ENCODE measurements around the gene TMEM101.
"Not testable (repeated sequence)": the region's sequence is repeated elsewhere in the genome, so short reads cannot be mapped to it uniquely, and the experiment has no call there.

Gene TMEM101

GRCh38 chr17:43975898-43976297 is 38.9 kb downstream of the TMEM101 start:
- no peak for DNase-seq (ENCODE audit: extremely low spot score)
- CTCF ChIA-PET = no interaction called here
- POLR2A ChIA-PET = no interaction called here
- TF ChIP-seq PKNOX1 (IDR thresholded peaks at IDR 0.05) (no peak), FOXM1 (IDR thresholded peaks at IDR 0.05; ENCODE audit: borderline replicate concordance) (no peak), FOXK2 (IDR thresholded peaks at IDR 0.05) (no peak), FOXA1 (IDR thresholded peaks at IDR 0.05) (no peak), L3MBTL2 (conservative IDR thresholded peaks at IDR 0.05) (no peak), SP1 (IDR thresholded peaks at IDR 0.05) (no peak), ELF4 (IDR thresholded peaks at IDR 0.05) (no peak), ZNF384 (IDR thresholded peaks at IDR 0.05) (no peak), TARDBP (IDR thresholded peaks at IDR 0.05) (no peak), BHLHE40 (IDR thresholded peaks at IDR 0.05; ENCODE audit: borderline replicate concordance) (no peak), NFRKB (IDR thresholded peaks at IDR 0.05) (no peak), LEF1 (IDR thresholded peaks at IDR 0.05; ENCODE audit: borderline replicate concordance) (no peak), ARNT (IDR thresholded peaks at IDR 0.05) (no peak), CTBP1 (IDR thresholded peaks at IDR 0.05; ENCODE audit: borderline replicate concordance) (no peak), HDGF (IDR thresholded peaks at IDR 0.05; ENCODE audit: borderline replicate concordance) (no peak)

- CTCF ChIA-PET = interaction anchor here (1.0 kb wide), 2 partner anchors 9 to 143 kb away, joined by 3 to 4 read pairs; no protein-coding TSS in a partner anchor
- POLR2A ChIA-PET = interaction anchor here (0.8 to 1.7 kb wide), 2 partner anchors 9 to 92 kb away, joined by 3 to 6 read pairs; partner anchors contain the start of gene LSM12
- TF ChIP-seq PKNOX1 (IDR thresholded peaks at IDR 0.05) (peak; percentile 63; the same call in 1 of the 2 replicates), L3MBTL2 (conservative IDR thresholded peaks at IDR 0.05) (no peak), TARDBP (IDR thresholded peaks at IDR 0.05) (no peak)
- no peak for DNase-seq (ENCODE audit: extremely low spot score)
Observed at GRCh38 chr17:43974382-43975266, 40.1 kb downstream of the TMEM101 start.

DNA sequence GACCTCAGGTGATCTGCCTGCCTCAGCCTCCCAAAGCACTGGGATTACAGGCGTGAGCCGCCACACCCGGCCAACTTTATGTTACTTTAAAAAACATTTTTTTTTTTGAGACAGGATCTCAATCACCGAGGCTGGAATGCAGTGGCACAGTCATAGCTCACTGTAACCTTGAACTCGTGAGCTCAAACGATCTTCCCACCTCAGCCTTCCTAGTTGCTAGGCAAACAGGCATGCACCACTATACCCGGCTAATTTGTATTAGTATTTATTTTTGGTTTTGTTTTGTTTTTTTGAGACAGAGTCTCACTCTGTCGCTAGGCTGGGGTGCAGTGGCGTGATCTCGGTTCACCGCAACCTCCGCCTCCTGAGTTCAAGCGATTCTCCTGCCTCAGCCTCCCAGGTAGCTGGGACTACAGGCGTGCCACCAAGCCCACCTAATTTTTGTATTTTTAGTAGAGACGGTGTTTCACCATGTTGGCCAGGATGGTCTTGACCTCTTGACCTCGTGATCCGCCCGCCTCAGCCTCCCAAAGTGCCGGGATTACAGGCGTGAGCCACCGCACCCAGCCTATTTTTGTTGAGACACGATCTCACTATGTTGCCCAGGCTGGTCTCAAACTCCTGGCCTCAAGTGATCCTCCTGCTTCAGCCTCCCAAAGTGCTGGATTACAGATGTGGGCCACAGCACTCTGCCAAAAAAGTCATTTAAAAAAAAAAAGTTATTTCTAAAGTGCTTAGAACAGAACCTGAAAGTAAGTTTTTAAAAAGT is 42.1 kb downstream of the TMEM101 start:
- POLR2A ChIA-PET; DNase-seq (ENCODE audit: extremely low spot score): not testable (repeated sequence)
- CTCF ChIA-PET = interaction anchor here (0.7 to 0.8 kb wide), 2 partner anchors 28 to 29 kb away, joined by 3 read pairs; no protein-coding TSS in a partner anchor

- CTCF ChIA-PET = interaction anchor here (0.6 to 0.8 kb wide), 2 partner anchors 28 to 69 kb away, joined by 3 read pairs; no protein-coding TSS in a partner anchor
- DNase-seq (ENCODE audit: extremely low spot score); POLR2A ChIA-PET: not testable (repeated sequence)
Observed at GRCh38 chr17:43971436-43971835, 43.3 kb downstream of the TMEM101 start.

- TF ChIP-seq LEF1 (IDR thresholded peaks at IDR 0.05; ENCODE audit: borderline replicate concordance) = no peak
- no peak for TF ChIP-seq FOXM1 (IDR thresholded peaks at IDR 0.05; ENCODE audit: borderline replicate concordance)
- TF ChIP-seq TARDBP (IDR thresholded peaks at IDR 0.05) = no peak
- no peak for TF ChIP-seq BHLHE40 (IDR thresholded peaks at IDR 0.05; ENCODE audit: borderline replicate concordance)
- no peak for TF ChIP-seq CTBP1 (IDR thresholded peaks at IDR 0.05; ENCODE audit: borderline replicate concordance)
- TF ChIP-seq ARNT (IDR thresholded peaks at IDR 0.05) = no peak
- no peak for TF ChIP-seq ZNF384 (IDR thresholded peaks at IDR 0.05)
- no peak for TF ChIP-seq SUZ12 (IDR thresholded peaks at IDR 0.05)
- TF ChIP-seq SP1 (IDR thresholded peaks at IDR 0.05) = no peak
- TF ChIP-seq FOXA1 (IDR thresholded peaks at IDR 0.05) = no peak
- no peak for TF ChIP-seq HDGF (IDR thresholded peaks at IDR 0.05; ENCODE audit: borderline replicate concordance)
- TF ChIP-seq NFRKB (IDR thresholded peaks at IDR 0.05) = no peak
- TF ChIP-seq L3MBTL2 (conservative IDR thresholded peaks at IDR 0.05) = no peak
- TF ChIP-seq PKNOX1 (IDR thresholded peaks at IDR 0.05) = no peak
- no peak for TF ChIP-seq FOXK2 (IDR thresholded peaks at IDR 0.05)
- TF ChIP-seq ELF4 (IDR thresholded peaks at IDR 0.05) = no peak
- CTCF ChIA-PET = interaction anchor here (0.6 to 1.3 kb wide), 3 partner anchors 13 to 82 kb away, joined by 4 to 5 read pairs (median 5); no protein-coding TSS in a partner anchor
- no peak for DNase-seq (ENCODE audit: extremely low spot score)
- POLR2A ChIA-PET = no interaction called here
Observed at GRCh38 chr17:43970366-43970765, 44.4 kb downstream of the TMEM101 start.

GRCh38 chr17:43967251-43967875 is 47.4 kb downstream of the TMEM101 start:
- TF ChIP-seq CTBP1 (IDR thresholded peaks at IDR 0.05; ENCODE audit: borderline replicate concordance) (no peak), FOXM1 (IDR thresholded peaks at IDR 0.05; ENCODE audit: borderline replicate concordance) (no peak), ARNT (IDR thresholded peaks at IDR 0.05) (no peak), SP1 (IDR thresholded peaks at IDR 0.05) (no peak), FOXA1 (IDR thresholded peaks at IDR 0.05) (no peak)
- POLR2A ChIA-PET = interaction anchor here (0.8 to 0.9 kb wide), 2 partner anchors 16 to 29 kb away, joined by 3 read pairs; no protein-coding TSS in a partner anchor
- CTCF ChIA-PET = interaction anchor here (1.0 to 2.3 kb wide), 2 partner anchors 16 to 23 kb away, joined by 3 to 11 read pairs; no protein-coding TSS in a partner anchor
- DNase-seq (ENCODE audit: extremely low spot score) = no peak

Data from HEK293T (cell line).